Panc1 (cell line): ENCODE measurements around the gene FADS2. TPM values are rescaled to one million over a fixed set of nuclear protein-coding genes. Genes with fewer than 3 reads are reported as not detected.

ENCODE experiments used
- ATAC-seq: fragments of 200-7000 bp; cut with Tn5 transposase; 2 replicates; pipeline ENCODE4 v1.9.1; 2020; ENCODE audit warnings: mild to moderate bottlenecking, moderate library complexity
- BruUV-seq: library from RNA; stranded (reverse); fragments of 400-500 nt; replicated peaks from 2 replicates; lab custom pipeline; 2021; lab: Mats Ljungman, UMichigan
- CTCF ChIA-PET: fragments of 300-600 bp; sonication (Branson Sonifier 250); formaldehyde crosslinking; loops from one replicate; lab custom pipeline; 2022; ENCODE audit warnings: antibody characterized with exemption; lab: Charles Lee
- POLR2A ChIA-PET: fragments of 300-600 bp; sonication (Branson Sonifier 250); formaldehyde crosslinking; loops from one replicate; lab custom pipeline; 2022; ENCODE audit warnings: antibody characterized with exemption; lab: Charles Lee
- DNase-seq: peaks from one replicate; pipeline ENCODE4 v3.0.0-alpha.2; 2010; ENCODE audit warnings: low read depth, low spot score
- H3K27ac ChIP-seq: 2 replicates; pipeline ENCODE4 v1.5.1; 2011; ENCODE audit warnings: mild to moderate bottlenecking, low read length, inconsistent platforms
- H3K27me3 ChIP-seq: fragments of 200-500 bp; sonication (Bioruptor generic); 2 replicates; pipeline ENCODE4 v1.6.0; 2014; ENCODE audit warnings: low read length, inconsistent platforms; ENCODE audit not compliant: control insufficient read depth, insufficient read depth
- H3K36me3 ChIP-seq: fragments of 200-500 bp; sonication (Bioruptor generic); 2 replicates; pipeline ENCODE4 v1.5.1; 2014; ENCODE audit warnings: inconsistent platforms, mild to moderate bottlenecking, low read length, moderate library complexity; ENCODE audit not compliant: control insufficient read depth, insufficient read depth
- H3K4me1 ChIP-seq: 2 replicates; pipeline ENCODE4 v1.5.1; 2011; ENCODE audit warnings: inconsistent platforms, mild to moderate bottlenecking, low read length, moderate library complexity; ENCODE audit not compliant: control insufficient read depth, insufficient read depth
- H3K4me3 ChIP-seq, 2 experiments: 2 replicates each; pipeline ENCODE4 v1.5.1; 2011 to 2012; ENCODE audit warnings: low read depth in 2 of 2, low read length in 2 of 2, mild to moderate bottlenecking in 2 of 2, inconsistent platforms in 1 of 2, moderate library complexity in 1 of 2
- H3K9me3 ChIP-seq: fragments of 200-500 bp; sonication (Bioruptor generic); 2 replicates; pipeline ENCODE4 v1.5.1; 2014; ENCODE audit warnings: low read depth, mild to moderate bottlenecking, inconsistent platforms, low read length, moderate library complexity; ENCODE audit not compliant: control insufficient read depth, insufficient read depth
- CTCF ChIP-seq: fragments of 450-650 bp; IDR thresholded peaks from 2 replicates; pipeline ENCODE4 v1.5.1; 2017; ENCODE audit warnings: mild to moderate bottlenecking
- POLR2AphosphoS5 ChIP-seq: IDR thresholded peaks from 2 replicates; pipeline ENCODE4 v1.6.1; 2012; ENCODE audit warnings: mild to moderate bottlenecking, low read depth, low read length, moderate library complexity
- SIN3A ChIP-seq: IDR thresholded peaks from 2 replicates; pipeline ENCODE4 v1.6.1; 2012; ENCODE audit warnings: low read depth, mild to moderate bottlenecking, low read length, moderate library complexity, borderline replicate concordance; ENCODE audit not compliant: insufficient read depth
- TCF7L2 ChIP-seq: IDR thresholded peaks from 2 replicates; pipeline ENCODE4 v1.6.1; 2011; ENCODE audit warnings: mild to moderate bottlenecking, low read depth, low read length, inconsistent platforms
- in situ Hi-C: cut with HindIII; loops from 2 replicates; pipeline ENCODE4 v1.10.0; 2016; ENCODE audit warnings: low sequenced_read_pairs, low pct_unique_long_range_greater_than_20kb
- intact Hi-C: fragments of 100-400 bp; cut with micrococcal nuclease; formaldehyde crosslinking; loops from one replicate; pipeline ENCODE4 v1.10.0; 2022; ENCODE audit not compliant: unreplicated experiment
- total RNA-seq: library from RNA; stranded (reverse); gene quantifications from one replicate; pipeline ENCODE4 v1.2.1, GENCODE V29; 2021; ENCODE audit not compliant: unreplicated experiment
- TF ChIP-seq, protein P1 (sequence below), 2 experiments: IDR thresholded peaks; 2 replicates each; pipeline ENCODE4 v1.6.1; 2011 to 2012; ENCODE audit warnings: low read depth in 2 of 2, control low read depth in 1 of 2, low read length in 1 of 2, mild to moderate bottlenecking in 1 of 2, moderate library complexity in 1 of 2; ENCODE audit not compliant: insufficient read depth in 1 of 2

FADS2 gene
- total RNA-seq, 1 experiment from 2014 or later = 679 TPM

GRCh38 chr11:61851900-61852295 lies 23.8 kb downstream of the FADS2 start:
- in situ Hi-C loops = no loop called here
- no TSS peak for BruUV-seq
- Histone ChIP-seq H3K27me3 (no peaks in the 10 kb centered on the region), H3K9me3 (no peaks in the 10 kb centered on the region), H3K27ac (no peak overlapping the region), H3K4me3 (no peak overlapping the region), H3K36me3 (peaks cover 2% of the 10 kb centered on the region; the same call in 1 of the 2 replicates), H3K4me1 (peaks cover 4% of the 10 kb centered on the region; the same call in 1 of the 2 replicates)
- POLR2A ChIA-PET = no interaction called here
- intact Hi-C loops = no loop called here
- CTCF ChIA-PET = no interaction called here
- DNase-seq (no peak), ATAC-seq (no peak)
- TF ChIP-seq POLR2AphosphoS5 = no peak
- TF ChIP-seq CTCF = no peak
- TF ChIP-seq, protein P1, sequence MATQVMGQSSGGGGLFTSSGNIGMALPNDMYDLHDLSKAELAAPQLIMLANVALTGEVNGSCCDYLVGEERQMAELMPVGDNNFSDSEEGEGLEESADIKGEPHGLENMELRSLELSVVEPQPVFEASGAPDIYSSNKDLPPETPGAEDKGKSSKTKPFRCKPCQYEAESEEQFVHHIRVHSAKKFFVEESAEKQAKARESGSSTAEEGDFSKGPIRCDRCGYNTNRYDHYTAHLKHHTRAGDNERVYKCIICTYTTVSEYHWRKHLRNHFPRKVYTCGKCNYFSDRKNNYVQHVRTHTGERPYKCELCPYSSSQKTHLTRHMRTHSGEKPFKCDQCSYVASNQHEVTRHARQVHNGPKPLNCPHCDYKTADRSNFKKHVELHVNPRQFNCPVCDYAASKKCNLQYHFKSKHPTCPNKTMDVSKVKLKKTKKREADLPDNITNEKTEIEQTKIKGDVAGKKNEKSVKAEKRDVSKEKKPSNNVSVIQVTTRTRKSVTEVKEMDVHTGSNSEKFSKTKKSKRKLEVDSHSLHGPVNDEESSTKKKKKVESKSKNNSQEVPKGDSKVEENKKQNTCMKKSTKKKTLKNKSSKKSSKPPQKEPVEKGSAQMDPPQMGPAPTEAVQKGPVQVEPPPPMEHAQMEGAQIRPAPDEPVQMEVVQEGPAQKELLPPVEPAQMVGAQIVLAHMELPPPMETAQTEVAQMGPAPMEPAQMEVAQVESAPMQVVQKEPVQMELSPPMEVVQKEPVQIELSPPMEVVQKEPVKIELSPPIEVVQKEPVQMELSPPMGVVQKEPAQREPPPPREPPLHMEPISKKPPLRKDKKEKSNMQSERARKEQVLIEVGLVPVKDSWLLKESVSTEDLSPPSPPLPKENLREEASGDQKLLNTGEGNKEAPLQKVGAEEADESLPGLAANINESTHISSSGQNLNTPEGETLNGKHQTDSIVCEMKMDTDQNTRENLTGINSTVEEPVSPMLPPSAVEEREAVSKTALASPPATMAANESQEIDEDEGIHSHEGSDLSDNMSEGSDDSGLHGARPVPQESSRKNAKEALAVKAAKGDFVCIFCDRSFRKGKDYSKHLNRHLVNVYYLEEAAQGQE (IDR thresholded peaks at IDR 0.05; ENCODE audit: insufficient read depth in 1 of 2, low read depth in 2 of 2, low read length in 1 of 2) = no peak
- no peak for TF ChIP-seq SIN3A
- TF ChIP-seq TCF7L2 = no peak

GRCh38 chr11:61853698-61854169 lies 25.6 kb downstream of the FADS2 start:
- TF ChIP-seq, protein P1 (IDR thresholded peaks at IDR 0.05; ENCODE audit: insufficient read depth in 1 of 2, low read depth in 2 of 2, low read length in 1 of 2) = no peak
- TF ChIP-seq POLR2AphosphoS5 (no peak), TCF7L2 (no peak), CTCF (no peak), SIN3A (no peak)
- intact Hi-C loops (no loop called here), in situ Hi-C loops (no loop called here)
- no peak for DNase-seq
- H3K36me3 ChIP-seq = 0 out of 2 replicates have a peak, but pooled peaks cover 2% of the 10 kb centered on the region
- no peak overlapping the region for H3K27ac ChIP-seq
- ATAC-seq = no peak
- ChIA-PET POLR2A (no interaction called here), CTCF (no interaction called here)
- H3K9me3 ChIP-seq = no peaks in the 10 kb centered on the region
- no TSS peak for BruUV-seq
- no peak overlapping the region for H3K4me3 ChIP-seq
- H3K27me3 ChIP-seq = no peaks in the 10 kb centered on the region
- H3K4me1 ChIP-seq = peaks cover 4% of the 10 kb centered on the region; the same call in 1 of the 2 replicates
